NCI-H1417 treated with DMSO at 0.1 percent for 48 hours (cell line): ENCODE measurements around the gene RBP3.

ENCODE experiments used
- DNase-seq: peaks from one replicate; lab custom pipeline; 2025; lab: John Stamatoyannopoulos, UW

Gene RBP3

GRCh38 chr10:47337310-47337709 is 10.9 kb upstream of the RBP3 start:
- no peak for DNase-seq

GRCh38 chr10:47339186-47339735 is 8.9 kb upstream of the RBP3 start:
- DNase-seq = no peak

- DNase-seq = no peak
These were observed 8.2 kb upstream of the RBP3 start for GRCh38 chr10:47339759-47340607.

GRCh38 chr10:47340608-47341170 is 7.5 kb upstream of the RBP3 start:
- DNase-seq = no peak

- DNase-seq = no peak
These were observed 2.9 kb upstream of the RBP3 start for GRCh38 chr10:47344996-47345870.

- DNase-seq = no peak
These were observed 1.4 kb upstream of the RBP3 start for GRCh38 chr10:47346581-47347302.

- DNase-seq = no peak
These were observed 874 bp upstream of the RBP3 start for GRCh38 chr10:47347303-47347675.

- DNase-seq = no peak
These were observed 703 bp downstream of the RBP3 start for GRCh38 chr10:47348661-47349470.

- DNase-seq = no peak
These were observed 1.4 kb downstream of the RBP3 start for GRCh38 chr10:47349516-47349915.

- DNase-seq = no peak
These were observed 1.8 kb downstream of the RBP3 start for GRCh38 chr10:47349941-47350371.

GRCh38 chr10:47350671-47351640 is 2.8 kb downstream of the RBP3 start:
- DNase-seq = no peak

- no peak for DNase-seq
These were observed 4.0 kb downstream of the RBP3 start for GRCh38 chr10:47351899-47352815.

- DNase-seq = no peak
These were observed 5.2 kb downstream of the RBP3 start for GRCh38 chr10:47353351-47353750.

- no peak for DNase-seq
These were observed 6.0 kb downstream of the RBP3 start for GRCh38 chr10:47354165-47354564.

- DNase-seq = no peak
These were observed 6.7 kb downstream of the RBP3 start for GRCh38 chr10:47354900-47355299.

GRCh38 chr10:47356708-47357107 is 8.5 kb downstream of the RBP3 start:
- no peak for DNase-seq

GRCh38 chr10:47357131-47357582 is 9.0 kb downstream of the RBP3 start:
- no peak for DNase-seq

- DNase-seq = no peak
These were observed 9.7 kb downstream of the RBP3 start for GRCh38 chr10:47357911-47358310.
